DOHH2 (cell line): ENCODE results near the gene DIS3L2.

Experiments
- EZH2phosphoT487 ChIP-seq: fragments of 200-600 bp; sonication (generic); IDR thresholded peaks from 2 replicates; pipeline ENCODE4 v1.6.1; 2017; ENCODE audit warnings: borderline replicate concordance, mild to moderate bottlenecking, antibody characterized with exemption, low read length, moderate library complexity, mixed read lengths
- TF ChIP-seq, protein P1 (sequence below): fragments of 200-600 bp; sonication (generic); IDR thresholded peaks from one replicate; pipeline ENCODE4 v1.5.1; 2014; ENCODE audit warnings: antibody characterized with exemption, mild to moderate bottlenecking, low read depth, low read length; ENCODE audit not compliant: poor library complexity, severe bottlenecking

DNA sequence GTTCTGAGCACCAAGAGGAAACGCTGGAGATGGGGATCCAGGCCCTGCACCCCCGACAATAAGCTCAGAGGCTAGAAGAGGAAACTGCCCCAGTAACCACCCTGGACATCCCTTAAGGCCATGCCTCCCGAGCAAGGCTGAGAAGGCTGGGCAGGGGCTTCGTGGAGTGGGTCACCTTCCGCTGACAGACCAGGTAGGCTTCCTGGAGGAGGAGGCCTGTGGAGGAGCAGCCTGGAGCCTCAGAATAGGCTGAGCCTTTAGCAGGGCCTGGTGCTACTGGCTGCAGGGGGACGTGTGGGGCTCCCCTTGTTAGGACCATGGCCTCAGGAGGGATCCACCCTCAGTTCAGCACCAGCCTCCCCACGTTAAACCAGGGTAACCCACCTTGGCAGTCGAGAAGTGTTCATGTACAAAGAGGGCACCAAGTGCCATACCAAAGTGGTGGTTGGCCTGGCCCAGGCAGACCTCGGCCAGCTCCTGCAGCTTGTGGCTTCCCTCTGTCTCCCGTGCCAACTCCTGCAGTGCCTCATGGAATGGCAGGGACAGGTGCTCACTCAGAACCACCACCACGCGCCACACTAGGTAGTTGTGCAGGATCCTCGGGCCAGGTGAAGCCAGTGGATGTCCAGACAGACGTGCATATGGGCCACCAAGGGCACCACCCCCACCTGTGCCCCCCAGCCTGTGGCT is 388.6 kb downstream of the DIS3L2 start:
- TF ChIP-seq, protein P1, sequence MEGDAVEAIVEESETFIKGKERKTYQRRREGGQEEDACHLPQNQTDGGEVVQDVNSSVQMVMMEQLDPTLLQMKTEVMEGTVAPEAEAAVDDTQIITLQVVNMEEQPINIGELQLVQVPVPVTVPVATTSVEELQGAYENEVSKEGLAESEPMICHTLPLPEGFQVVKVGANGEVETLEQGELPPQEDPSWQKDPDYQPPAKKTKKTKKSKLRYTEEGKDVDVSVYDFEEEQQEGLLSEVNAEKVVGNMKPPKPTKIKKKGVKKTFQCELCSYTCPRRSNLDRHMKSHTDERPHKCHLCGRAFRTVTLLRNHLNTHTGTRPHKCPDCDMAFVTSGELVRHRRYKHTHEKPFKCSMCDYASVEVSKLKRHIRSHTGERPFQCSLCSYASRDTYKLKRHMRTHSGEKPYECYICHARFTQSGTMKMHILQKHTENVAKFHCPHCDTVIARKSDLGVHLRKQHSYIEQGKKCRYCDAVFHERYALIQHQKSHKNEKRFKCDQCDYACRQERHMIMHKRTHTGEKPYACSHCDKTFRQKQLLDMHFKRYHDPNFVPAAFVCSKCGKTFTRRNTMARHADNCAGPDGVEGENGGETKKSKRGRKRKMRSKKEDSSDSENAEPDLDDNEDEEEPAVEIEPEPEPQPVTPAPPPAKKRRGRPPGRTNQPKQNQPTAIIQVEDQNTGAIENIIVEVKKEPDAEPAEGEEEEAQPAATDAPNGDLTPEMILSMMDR, result no peak
- TF ChIP-seq EZH2phosphoT487, result no peak
